ENCODE results near the gene DCLK1.

- TF ChIP-seq CTCF (IDR thresholded peaks at IDR 0.05 in 8 of 11, conservative IDR thresholded peaks at IDR 0.05 in 3 of 11) (no peak), POLR2AphosphoS5 (IDR thresholded peaks at IDR 0.05) (no peak)
Measured at GRCh38 chr13:36132376-36132775, 1.2 kb upstream of the DCLK1 start.

All from spleen (tissue), 7 donors.